GM10266 (cell line): ENCODE measurements around the gene DOCK6.

ENCODE experiments used
- DNase-seq: peaks from one replicate; pipeline ENCODE4 v3.0.0; 2012; ENCODE audit errors: extremely low spot score
- CTCF ChIP-seq: IDR thresholded peaks from 2 replicates; pipeline ENCODE4 v1.5.1; 2012; ENCODE audit warnings: mild to moderate bottlenecking, low read depth; ENCODE audit not compliant: control insufficient read depth, insufficient read depth; ENCODE audit errors: missing control alignments

Gene DOCK6

DNA sequence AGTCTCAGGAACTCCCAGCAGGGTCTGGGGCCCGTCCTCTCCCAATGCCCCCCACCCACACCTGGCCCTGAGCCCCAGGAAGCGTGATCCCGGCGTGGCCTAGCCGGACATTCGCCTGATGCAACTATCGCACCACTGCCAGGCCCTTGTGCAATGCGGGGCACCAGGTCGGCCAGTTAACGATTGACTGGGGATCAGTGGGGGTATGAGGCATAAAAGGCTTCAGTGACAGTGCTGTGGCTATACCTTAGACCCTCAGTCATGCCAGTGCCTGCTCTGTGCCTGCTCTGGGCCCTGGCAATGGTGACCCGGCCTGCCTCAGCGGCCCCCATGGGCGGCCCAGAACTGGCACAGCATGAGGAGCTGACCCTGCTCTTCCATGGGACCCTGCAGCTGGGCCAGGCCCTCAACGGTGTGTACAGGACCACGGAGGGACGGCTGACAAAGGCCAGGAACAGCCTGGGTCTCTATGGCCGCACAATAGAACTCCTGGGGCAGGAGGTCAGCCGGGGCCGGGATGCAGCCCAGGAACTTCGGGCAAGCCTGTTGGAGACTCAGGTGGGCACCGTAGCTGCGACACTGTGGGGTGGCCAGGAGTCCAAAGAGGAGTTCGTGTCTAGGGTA is 22.8 kb downstream of the DOCK6 start, which contains the start of gene ANGPTL8:
ANGPTL8 (plus strand) TSS at position 243 of the 624 bp plus-strand sequence; CDS start at position 262, 19 bp downstream.
- DNase-seq, result no peak
- TF ChIP-seq CTCF, result no peak

GRCh38 chr19:11238781-11239376 is 23.4 kb downstream of the DOCK6 start:
- no peak for DNase-seq
- TF ChIP-seq CTCF, result no peak

DNA sequence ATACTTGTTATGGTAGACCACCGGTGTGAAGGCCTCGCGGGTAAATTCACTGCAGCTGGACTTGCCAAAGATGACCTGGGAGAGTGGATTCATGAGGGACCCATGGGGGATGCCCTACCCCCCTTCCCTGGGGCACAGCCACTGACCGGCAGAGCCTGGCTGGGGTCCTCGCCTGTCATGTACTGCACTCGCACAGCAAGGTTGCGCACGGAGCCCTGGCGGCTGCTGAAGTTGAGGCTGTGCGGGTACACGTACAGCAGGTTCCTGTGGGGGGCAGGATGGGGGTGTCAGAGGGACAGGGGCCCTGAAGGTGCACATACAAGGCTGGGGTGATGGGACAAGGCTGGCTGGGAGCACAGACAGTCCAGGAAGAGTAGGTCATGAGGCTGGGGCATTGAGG is 24.3 kb downstream of the DOCK6 start:
- TF ChIP-seq CTCF, result no peak
- DNase-seq, result no peak

DNA sequence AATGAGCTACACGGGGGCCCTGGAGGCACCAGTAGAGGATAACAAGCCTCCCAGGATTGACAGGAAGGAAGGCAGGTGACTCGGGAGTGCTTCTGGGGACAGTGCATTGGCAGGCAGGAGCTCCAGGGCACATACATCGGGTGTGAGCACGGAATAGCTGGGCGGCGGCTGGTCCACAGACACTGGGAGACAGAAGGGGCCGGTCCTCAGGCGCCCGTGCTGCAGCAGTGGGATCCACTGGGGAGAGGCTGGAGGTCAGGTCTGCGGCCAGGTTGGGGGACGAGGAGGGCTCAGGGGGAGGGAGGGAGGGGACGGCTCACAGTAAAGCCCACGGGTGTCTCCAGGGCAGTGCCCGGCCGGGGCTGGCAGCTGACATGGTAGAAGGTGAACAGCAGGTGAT is 25.0 kb downstream of the DOCK6 start:
- DNase-seq, result no peak
- TF ChIP-seq CTCF, result no peak

GRCh38 chr19:11236324-11237301 is 25.7 kb downstream of the DOCK6 start:
- no peak for TF ChIP-seq CTCF
- no peak for DNase-seq

DNA sequence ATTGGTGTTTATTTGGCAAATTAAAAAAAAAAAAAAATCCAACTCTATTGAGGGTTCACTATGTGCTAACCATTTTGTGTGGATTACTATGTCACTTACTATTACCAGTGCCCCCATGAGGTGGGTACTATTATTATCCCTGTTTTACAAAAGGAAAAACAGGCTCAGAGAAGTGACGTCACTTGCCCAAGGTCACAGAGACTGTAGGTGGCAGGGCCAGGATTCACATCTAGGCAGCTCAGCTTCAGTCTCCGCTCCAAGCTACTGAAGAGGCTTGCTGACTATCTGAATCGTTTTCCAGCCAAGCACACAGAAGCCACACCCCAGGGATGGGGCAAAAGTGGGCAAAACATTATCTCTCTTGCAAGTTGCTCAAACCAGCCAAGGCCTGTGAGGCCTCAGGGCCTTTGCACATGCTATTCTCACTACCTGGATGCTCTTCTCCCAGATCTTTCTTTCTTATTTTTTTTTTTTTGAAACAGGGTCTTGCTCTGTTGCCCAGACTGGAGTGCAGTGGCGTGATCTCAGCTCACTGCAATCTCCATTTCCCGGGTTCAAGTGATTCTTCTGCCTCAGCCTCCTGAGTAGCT is 27.7 kb downstream of the DOCK6 start:
- no peak for TF ChIP-seq CTCF
- no peak for DNase-seq

GRCh38 chr19:11233073-11233472 is 29.3 kb downstream of the DOCK6 start:
- no peak for DNase-seq
- TF ChIP-seq CTCF, result no peak
